Heart left ventricle (tissue), 16 donors: ENCODE data around the gene POLD1. TPM values are rescaled to one million over a fixed set of nuclear protein-coding genes. Genes with fewer than 3 reads are reported as not detected.

Experiments used
- ATAC-seq, 4 donors: fragments of 200-7000 bp; cut with Tn5 transposase; one replicate each; pipeline ENCODE4 v1.9.1; 2020 to 2022; ENCODE audit warnings: moderate library complexity in 4 of 4, mild to moderate bottlenecking in 3 of 4, moderate number of reproducible peaks in 1 of 4
- DNase-seq, 5 donors: peaks; one replicate each; pipeline ENCODE4 v3.0.0-alpha.2; 2020
- H3K27ac ChIP-seq, 12 donors: fragments of 200-600 bp; sonication (generic) in 4 of 12; one replicate each; pipeline versions ENCODE4 v1.5.0 to v1.8.0; 2016 to 2022; ENCODE audit warnings: mild to moderate bottlenecking in 2 of 12
- H3K27me3 ChIP-seq, 9 donors: fragments of 200-600 bp; sonication (generic) in 2 of 9; one replicate each; pipeline versions ENCODE4 v1.5.1 to v1.8.0; 2016 to 2022; ENCODE audit warnings: mild to moderate bottlenecking in 3 of 9
- H3K36me3 ChIP-seq, 9 donors: fragments of 200-600 bp; sonication (generic) in 2 of 9; one replicate each; pipeline versions ENCODE4 v1.5.0 to v1.8.0; 2018 to 2022; ENCODE audit warnings: mild to moderate bottlenecking in 2 of 9
- H3K4me1 ChIP-seq, 12 donors: fragments of 200-600 bp; sonication (generic) in 4 of 12; one replicate each; pipeline versions ENCODE4 v1.5.0 to v1.8.0; 2016 to 2022; ENCODE audit warnings: mild to moderate bottlenecking in 3 of 12
- H3K4me3 ChIP-seq, 12 donors: fragments of 200-600 bp; sonication (generic) in 4 of 12; one replicate each; pipeline versions ENCODE4 v1.5.0 to v1.8.0; 2017 to 2022; ENCODE audit warnings: mild to moderate bottlenecking in 9 of 12, moderate library complexity in 4 of 12
- H3K9me3 ChIP-seq, 12 donors: fragments of 200-600 bp; sonication (generic) in 4 of 12; one replicate each; pipeline versions ENCODE4 v1.5.0 to v1.8.0; 2016 to 2022; ENCODE audit warnings: mild to moderate bottlenecking in 1 of 12
- POLR2A ChIP-seq, 2 donors: fragments of 450-650 bp; IDR thresholded peaks; one replicate each; pipeline ENCODE4 v1.6.1; 2017; ENCODE audit warnings: antibody characterized with exemption in 2 of 2, mild to moderate bottlenecking in 2 of 2, moderate library complexity in 2 of 2
- WGBS, 4 donors: extraction: QIAGEN DNeasy Blood & Tissue Kit in 2 of 4; methylation state at CpG; one replicate each; pipeline versions ENCODE4 v1.1.5 to v1.1.7; 2013 to 2018; 5-methylcytosine and 5-hydroxymethylcytosine counted together
- intact Hi-C, 10 donors: fragments of 100-400 bp; cut with DNase I; formaldehyde crosslinking; loops; one replicate each; pipeline versions ENCODE4 v1.11.1 to v1.14.2; 2022
- polyA plus RNA-seq, 2 donors: library from polyadenylated mRNA; stranded (reverse); fragments of 200-250 nt; gene quantifications; one replicate each; pipeline ENCODE4 v1.2.3, GENCODE V29; 2013
- total RNA-seq, 9 donors: library from RNA; depleted of rRNA in 2 of 9; stranded (reverse); fragments of >200 nt in 2 of 9; fragmentation: NEBNext Ultra II Directional in 3 of 9; extraction: Animal tissue kit (Norgen Biotek cat#: 25700) in 3 of 9; gene quantifications; one replicate each; pipeline versions ENCODE4 v1.1.0 to v1.2.4, GENCODE V29; 2016 to 2023
- TF ChIP-seq, protein P1 (sequence below), 12 donors: fragments of 200-600 bp; sonication (generic) in 4 of 12; IDR thresholded peaks; one replicate each; pipeline versions ENCODE4 v1.5.0 to v1.8.0; 2018 to 2022; ENCODE audit warnings: antibody characterized with exemption in 12 of 12, mild to moderate bottlenecking in 5 of 12
- donor health status: ischemic (EF 13 %, LVEDD 7.1; RV severe dilation, severe dysfunction).
- donor health status: healthy with polysubstance abuse.
- donor health status: DM: no; HTN: yes; CAD: no.
- donor health status: DM: no; HTN: no; CAD: no.
- donor health status: ischemic (EF 25% LVEDD 6.9; RV normal size, moderate dysfunction).
- donor health status: ischemic (EF 25% LVEDD 5.7; RV mildly dilated, moderate dysfunction).
- donor health status: healthy.
- donor health status: DM: yes; HTN: yes; CAD: no.
- donor health status: ischemic (EF 35%, LVEDD 5.7; RV mildly dilated, moderate dysfunction).
- donor health status: nonischemic (EF 11% LVEDD 7.7; RV severe dilation, severe dysfunction).
- donor health status: DM: yes; HTN: yes; CAD: no.
- donor health status: PGD.
- donor health status: ischemic (EF 29% LVEDD 5.4; RV normal size, mild dysfunction).
- donor health status: nonischemic (EF 23%, LVEDD 6.1; RV moderate dilation, normal function).

The POLD1 gene
- total and polyA plus RNA-seq, 11 donors = 6.1 to 18.0 (median 9.6) TPM

DNA sequence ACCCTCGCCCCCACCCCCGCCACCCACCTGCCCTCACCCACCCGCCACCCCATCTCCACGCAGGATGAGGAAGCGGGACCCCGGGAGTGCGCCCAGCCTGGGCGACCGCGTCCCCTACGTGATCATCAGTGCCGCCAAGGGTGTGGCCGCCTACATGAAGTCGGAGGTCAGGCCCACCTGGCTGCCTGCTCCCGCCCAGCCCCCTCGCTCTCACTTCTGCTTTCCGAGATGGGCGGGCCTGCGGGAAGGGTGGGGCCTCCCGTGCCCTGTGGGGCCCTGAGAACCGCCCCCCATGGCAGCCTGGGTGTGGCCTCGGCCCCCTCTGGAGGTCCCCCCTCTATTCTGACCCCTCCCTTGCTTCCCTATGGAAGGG lies 31.5 kb downstream of the POLD1 start:
- ATAC-seq (peak; percentile 7 to 40 (median 16)), DNase-seq (no peak)
- intact Hi-C loops = loop anchor here in 4 of 10 donors (2.0 to 5.0 kb wide), 2 partner anchors 47 to 58 kb away; no protein-coding TSS in a partner anchor
- peaks cover 0 to 2% (median 0%) of the 10 kb centered on the region in 9 donors for H3K36me3 ChIP-seq
- TF ChIP-seq, protein P1, sequence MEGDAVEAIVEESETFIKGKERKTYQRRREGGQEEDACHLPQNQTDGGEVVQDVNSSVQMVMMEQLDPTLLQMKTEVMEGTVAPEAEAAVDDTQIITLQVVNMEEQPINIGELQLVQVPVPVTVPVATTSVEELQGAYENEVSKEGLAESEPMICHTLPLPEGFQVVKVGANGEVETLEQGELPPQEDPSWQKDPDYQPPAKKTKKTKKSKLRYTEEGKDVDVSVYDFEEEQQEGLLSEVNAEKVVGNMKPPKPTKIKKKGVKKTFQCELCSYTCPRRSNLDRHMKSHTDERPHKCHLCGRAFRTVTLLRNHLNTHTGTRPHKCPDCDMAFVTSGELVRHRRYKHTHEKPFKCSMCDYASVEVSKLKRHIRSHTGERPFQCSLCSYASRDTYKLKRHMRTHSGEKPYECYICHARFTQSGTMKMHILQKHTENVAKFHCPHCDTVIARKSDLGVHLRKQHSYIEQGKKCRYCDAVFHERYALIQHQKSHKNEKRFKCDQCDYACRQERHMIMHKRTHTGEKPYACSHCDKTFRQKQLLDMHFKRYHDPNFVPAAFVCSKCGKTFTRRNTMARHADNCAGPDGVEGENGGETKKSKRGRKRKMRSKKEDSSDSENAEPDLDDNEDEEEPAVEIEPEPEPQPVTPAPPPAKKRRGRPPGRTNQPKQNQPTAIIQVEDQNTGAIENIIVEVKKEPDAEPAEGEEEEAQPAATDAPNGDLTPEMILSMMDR (IDR thresholded peaks at IDR 0.05) = no peak
- no peak for TF ChIP-seq POLR2A (IDR thresholded peaks at IDR 0.05)
- H3K27ac ChIP-seq = no peak overlapping the region
- H3K9me3 ChIP-seq = no peaks in the 10 kb centered on the region
- peaks cover 14 to 33% (median 26%) of the 10 kb centered on the region in 9 donors for H3K27me3 ChIP-seq
- WGBS, 4 donors = 83 to 94% (median 87%) methylated on average over 15 to 22 of the region's 22 CpGs
- H3K4me1 ChIP-seq = peaks cover 0 to 13% (median 0%) of the 10 kb centered on the region in 12 donors
- no peak overlapping the region for H3K4me3 ChIP-seq

DNA sequence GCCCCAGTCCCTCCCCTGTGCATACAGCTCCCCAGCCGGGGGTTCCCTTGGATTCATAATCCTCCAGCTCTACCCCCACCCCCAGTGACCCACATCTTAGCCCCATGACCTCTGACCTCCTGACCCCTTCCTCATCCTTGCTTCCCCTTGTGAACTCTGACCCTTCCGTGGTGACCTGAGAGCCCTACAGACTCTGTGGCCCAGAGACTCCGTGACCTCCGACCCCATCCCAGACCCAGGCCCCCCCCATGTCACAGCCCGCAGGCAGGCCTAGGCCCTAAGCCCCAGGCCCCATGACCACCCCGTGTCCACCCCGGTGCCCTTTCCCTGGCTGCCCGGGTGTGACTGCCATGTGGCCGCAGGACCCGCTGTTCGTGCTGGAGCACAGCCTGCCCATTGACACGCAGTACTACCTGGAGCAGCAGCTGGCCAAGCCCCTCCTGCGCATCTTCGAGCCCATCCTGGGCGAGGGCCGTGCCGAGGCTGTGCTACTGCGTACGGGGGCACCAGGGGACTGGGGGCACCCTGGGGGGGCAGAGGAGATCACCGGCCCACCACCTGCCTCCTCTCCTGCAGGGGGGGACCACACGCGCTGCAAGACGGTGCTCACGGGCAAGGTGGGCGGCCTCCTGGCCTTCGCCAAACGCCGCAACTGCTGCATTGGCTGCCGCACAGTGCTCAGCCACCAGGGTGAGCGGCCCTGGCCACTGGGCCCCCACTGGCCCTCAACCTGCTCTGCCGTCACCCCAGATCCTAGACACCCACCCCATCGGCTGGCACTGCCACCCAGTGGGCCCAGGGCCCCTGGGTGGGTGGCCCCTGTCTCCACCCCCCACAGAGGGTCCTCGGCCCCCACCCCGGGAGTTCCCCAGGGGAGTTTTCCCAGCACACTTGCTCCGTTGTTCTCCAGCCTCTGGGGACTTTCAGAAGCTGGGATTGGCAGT lies 32.2 kb downstream of the POLD1 start:
- intact Hi-C loops = loop anchor here in 1 of 10 donors (5.0 kb wide), 1 partner anchor 59 kb away; no protein-coding TSS in a partner anchor
- Histone ChIP-seq H3K27ac (no peak overlapping the region), H3K4me3 (no peak overlapping the region), H3K27me3 (peaks cover 14 to 40% (median 31%) of the 10 kb centered on the region in 9 donors), H3K36me3 (peaks cover 0 to 2% (median 0%) of the 10 kb centered on the region in 9 donors), H3K4me1 (peaks cover 0 to 13% (median 0%) of the 10 kb centered on the region in 12 donors), H3K9me3 (no peaks in the 10 kb centered on the region)
- DNase-seq = no peak
- 87 to 91% (median 90%) methylated on average over 15 to 35 of the region's 35 CpGs for WGBS, 4 donors
- TF ChIP-seq, protein P1 (IDR thresholded peaks at IDR 0.05) = no peak
- no peak for TF ChIP-seq POLR2A (IDR thresholded peaks at IDR 0.05)
- ATAC-seq = no peak

DNA sequence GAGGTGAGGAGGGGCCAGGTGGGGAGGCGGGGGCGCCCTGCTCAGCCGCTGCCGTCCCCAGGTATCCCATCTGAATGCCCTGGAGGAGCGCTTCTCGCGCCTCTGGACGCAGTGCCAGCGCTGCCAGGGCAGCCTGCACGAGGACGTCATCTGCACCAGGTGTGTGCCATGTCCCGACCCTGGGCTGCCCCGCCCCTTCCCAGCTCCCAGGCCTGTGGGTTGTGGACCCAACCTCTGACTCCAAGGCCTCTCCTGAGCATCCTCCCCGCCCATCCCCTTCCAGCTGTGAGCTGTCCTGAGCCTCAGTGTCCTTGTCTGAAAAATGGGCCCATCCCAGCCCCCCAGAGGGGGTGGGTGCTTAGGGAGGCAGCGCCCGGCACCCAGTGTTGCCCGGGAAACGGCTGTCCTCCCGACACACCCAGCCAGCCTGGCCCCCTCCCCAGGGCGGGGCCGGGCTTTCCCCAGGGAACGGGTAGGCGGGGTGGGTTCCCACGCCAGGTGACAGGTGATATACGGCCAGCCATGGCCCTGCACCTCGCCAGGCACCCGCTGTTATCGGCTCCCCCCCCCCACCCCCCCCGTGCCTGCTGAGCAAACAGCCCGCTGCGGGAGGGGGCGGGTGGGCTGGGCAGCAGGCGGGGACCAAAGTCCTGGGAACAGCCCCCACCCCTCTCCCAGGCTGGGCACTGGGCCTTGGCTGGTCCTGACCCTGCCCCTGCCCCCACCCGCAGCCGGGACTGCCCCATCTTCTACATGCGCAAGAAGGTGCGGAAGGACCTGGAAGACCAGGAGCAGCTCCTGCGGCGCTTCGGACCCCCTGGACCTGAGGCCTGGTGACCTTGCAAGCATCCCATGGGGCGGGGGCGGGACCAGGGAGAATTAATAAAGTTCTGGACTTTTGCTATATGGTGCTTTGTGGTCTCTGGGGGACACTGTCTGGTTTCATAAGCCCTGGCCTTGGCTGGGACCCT lies 33.2 kb downstream of the POLD1 start:
- Histone ChIP-seq H3K36me3 (peaks cover 0 to 2% (median 0%) of the 10 kb centered on the region in 9 donors), H3K4me1 (peaks cover 0 to 13% (median 0%) of the 10 kb centered on the region in 12 donors), H3K9me3 (no peaks in the 10 kb centered on the region), H3K27ac (no peak overlapping the region), H3K4me3 (no peak overlapping the region), H3K27me3 (peaks cover 14 to 51% (median 32%) of the 10 kb centered on the region in 9 donors)
- ATAC-seq (no peak), DNase-seq (no peak)
- intact Hi-C loops = loop anchor here in 1 of 10 donors (5.0 kb wide), 1 partner anchor 60 kb away; no protein-coding TSS in a partner anchor
- 64 to 84% (median 71%) methylated on average over 10 to 42 of the region's 42 CpGs for WGBS, 4 donors
- TF ChIP-seq POLR2A (IDR thresholded peaks at IDR 0.05) = no peak
- TF ChIP-seq, protein P1 (IDR thresholded peaks at IDR 0.05) = no peak
